ENCODE data around the gene PTPRG.

Gene PTPRG

DNA sequence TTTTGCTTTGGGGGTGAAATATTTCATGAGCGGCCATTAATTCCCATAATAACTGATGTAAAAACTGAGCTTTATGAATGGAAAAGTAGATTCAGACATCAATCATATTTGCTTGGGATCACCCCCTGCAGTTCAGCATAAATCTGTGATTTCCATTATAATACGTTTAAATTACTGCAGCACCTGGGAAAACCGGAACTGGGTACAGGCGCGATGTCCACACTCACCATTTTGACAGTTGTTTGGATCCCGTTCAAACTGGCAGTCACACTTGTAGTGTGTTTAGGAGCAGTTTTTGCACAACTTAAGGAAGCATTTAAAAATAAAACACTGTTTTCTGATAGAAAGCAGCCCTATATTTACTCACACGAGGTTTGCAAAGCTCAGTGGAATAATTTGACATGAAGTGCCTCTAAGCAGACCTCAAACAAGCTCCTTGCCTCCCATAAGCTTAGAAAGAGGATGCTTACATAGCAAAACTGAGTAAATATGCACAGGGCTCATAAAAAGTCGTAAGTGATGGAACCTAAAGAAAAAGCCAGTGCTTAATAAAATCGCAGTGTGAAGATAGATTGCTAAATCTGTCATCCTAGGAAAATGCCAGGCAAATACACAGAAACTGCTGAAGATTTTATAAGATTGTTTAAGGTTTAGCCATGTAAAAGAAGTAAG is 377.6 kb downstream of the PTPRG start:
- no peak for DNase-seq

DNA sequence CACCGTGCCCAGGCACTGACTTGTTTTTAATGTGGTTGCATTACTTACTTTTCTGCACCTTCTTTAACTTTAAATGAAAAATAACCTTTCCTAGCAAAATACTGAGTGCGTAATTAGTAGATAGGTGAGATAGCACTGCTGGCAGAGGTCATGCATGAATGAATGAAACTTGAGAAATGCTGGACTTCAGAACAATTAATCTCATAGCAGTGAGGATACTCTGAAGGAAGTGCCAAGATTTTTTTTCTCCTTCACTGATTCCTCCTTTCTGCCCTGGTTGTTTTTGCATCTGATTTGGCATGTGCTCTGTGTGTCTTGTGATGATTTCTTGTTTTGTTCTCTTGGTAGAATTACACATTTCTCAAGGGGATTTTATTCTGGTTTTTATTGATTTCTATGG is 378.9 kb downstream of the PTPRG start:
- DNase-seq, result no peak

DNA sequence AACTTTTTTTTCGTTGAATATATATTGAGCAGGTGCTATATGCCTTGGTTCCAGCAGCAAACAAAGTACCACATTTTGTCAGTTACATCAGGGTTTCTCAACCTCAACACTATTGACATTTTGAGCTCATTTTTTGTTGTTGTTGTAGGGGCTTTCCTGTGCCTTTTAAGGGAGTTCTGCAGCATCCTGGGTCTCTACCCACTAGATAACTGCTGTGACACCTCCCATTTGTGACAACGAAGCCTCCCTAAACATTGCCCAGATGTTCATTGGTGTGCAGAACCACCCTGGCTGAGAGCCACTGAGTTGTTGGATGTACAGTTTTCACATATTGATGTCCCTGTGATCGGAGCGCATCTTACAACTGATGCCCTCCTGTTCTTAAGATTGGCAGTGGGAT is 382.6 kb downstream of the PTPRG start:
- DNase-seq, result no peak

DNA sequence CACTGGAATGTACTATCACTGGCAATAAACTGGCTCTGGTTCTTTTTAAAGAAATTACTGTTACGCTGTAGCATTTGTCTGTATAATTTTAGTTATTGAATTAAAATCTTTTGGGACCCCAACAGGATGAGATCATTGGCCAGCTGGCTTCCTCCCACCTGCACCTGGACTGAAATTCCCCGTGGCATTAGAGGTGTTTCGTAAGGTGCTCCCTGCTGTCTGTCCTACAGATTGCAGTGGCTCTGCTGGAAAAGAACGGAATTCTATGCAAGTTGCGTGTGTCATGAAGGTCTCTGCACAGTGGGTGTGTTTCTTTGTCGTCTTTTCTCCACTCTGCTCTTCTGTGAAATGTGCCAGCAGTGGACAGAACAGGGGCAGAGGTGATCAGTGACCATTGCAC is 383.4 kb downstream of the PTPRG start:
- no peak for DNase-seq

DNA sequence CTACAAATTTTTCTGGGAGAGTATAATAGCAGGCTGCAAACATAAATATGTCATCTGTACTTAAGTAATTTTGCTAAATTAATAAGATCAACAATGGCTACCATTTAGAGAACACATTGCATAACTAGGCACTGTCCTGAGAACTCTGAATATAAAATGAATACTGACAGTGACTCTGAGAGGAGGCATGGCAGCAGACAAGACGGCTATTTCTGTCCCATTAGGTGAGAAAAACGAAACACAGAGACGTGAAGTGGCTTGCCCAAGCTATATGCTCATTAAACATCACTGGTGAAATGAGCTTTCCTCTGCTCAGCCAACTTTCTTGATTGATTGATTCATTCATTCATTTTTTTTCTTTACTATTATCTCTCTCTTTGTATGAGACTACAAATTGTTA is 384.3 kb downstream of the PTPRG start:
- DNase-seq, result no peak

DNA sequence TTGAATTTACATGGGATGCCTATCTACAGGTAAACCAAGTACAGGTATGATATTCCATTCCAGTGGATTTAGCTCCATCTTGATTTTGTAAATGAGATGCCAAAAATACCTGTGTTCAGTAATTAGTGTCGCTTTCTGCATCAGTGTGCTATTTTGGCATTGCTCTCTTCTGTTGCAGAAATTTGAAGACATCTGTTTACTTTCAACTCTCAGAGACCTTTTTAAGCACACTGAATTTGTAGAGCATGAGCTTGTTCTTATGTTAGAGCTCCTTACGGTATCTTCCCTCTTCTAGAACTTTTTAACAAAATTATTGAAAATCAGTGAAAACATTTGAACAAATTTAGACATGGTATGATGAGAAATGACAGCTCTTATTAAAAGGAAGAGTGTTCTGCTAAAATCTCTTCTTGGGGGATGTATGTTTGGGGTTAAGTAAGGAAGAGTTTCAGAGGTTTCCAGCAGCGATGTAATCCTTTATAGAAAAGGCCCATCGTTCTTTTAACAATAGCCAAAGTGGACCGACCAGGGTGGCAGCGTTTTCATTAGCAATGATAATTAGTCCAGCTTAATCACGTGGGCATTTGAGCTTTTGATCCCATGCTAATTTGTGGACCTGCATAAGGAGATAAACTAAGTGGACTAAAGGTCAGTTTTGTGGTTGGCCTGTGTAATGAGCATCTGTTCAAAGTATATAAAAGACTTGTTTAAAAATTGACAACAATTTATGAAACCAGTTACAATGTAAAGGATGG is 385.4 kb downstream of the PTPRG start:
- no peak for DNase-seq

DNA sequence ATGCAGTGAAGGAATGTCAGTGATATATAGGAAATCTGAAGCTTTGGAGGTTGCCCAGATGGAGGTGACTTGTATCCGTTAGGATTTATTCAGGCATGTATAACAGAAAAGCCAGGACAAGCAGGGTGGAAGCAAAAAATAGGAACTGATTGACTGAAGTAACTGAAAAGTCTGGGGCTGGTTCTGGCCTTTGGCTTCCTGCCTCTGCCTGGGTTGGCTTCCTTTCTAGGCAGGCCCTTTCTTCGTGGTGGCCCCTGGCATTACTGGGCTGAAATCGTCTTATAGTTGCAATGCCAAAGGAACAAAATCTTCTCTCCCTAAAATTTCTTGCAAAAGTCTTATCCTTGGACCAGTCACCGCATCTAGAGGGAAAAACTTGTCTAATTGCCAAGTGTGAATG is 386.1 kb downstream of the PTPRG start:
- no peak for DNase-seq

DNA sequence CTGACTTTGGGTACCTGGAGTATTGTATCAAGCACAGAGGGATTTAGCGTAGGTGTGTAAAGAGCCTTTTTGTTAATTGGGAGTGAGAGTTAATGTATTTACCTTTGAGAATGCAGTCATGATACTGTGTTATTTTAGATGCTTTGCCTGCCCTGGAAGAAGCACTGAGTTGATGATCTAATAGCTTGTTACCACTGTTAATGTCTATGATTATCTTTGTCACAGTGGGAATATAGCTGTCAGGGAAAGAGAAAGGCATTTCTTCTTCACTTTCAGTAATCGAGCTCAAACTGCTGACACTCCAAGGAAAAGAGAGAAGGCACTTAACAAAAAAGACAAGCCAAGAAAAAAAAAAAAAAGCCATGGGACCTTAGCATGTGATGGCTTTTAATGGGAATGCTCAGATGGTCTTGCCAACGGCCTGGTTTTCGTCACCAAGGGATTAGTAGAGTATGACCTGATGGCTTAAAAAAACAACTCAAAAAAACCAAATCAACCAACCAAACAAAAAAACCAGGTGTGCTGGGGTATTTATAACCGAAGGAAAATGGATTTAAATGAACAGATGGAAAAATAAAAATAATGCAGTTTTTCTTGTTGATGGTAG is 387.4 kb downstream of the PTPRG start:
- no peak for DNase-seq

DNA sequence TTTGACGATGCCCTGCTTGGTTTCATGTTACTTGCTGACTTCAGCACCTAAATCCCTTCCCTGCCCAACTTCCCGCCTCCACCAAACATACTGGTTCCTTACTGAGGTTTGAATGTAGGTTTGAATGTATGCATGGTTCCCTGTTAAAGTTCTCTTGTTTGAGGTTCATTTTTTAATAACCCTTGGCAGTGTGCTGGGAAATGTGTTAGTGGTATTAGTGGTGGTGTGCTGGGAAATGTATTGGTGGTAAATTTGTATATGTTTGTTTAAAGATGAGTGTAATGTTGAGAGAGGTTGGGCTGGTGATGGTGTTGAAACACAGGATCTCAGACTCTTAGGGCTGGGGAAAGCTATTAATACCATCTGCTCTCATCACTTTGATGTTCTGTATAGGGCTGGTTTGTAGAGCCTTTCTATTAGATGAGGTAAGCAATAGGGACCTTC is 392.7 kb downstream of the PTPRG start:
- no peak for DNase-seq

DNA sequence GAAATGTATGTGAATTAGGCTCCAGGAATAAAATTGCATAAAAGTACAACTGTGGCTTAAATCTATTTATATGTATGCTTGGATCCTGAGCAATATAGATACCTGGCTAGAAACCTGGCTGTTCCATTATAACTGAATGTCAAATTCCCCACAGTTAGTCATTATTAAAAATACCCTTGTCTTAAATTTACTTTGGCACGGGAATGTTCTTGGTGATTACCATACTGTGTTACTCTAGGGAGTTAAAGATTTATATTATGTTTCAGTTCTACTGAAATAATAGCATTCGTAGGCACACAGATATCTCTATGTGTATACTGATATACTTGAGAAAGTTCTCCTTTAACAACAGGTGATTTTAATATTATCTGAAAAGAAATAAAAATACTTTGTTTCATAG is 394.1 kb downstream of the PTPRG start:
- no peak for DNase-seq

DNA sequence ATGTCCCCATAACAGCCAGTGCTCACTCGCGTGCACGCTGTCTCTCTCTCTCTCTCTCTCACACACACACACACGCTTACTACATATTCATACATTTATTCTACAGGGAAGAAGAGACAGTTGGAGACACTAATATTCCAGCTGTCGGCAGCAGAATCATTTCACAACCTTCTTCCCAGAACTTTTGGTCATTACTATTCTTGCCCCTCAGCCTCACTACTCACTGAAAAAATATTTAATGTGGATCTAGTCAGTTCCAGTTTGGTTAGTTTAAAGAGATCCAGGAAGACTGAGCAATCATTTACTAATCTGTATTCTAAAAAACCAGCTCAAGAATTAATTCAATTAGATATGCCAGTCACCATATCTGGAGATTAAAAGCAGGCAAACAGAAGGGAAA is 394.9 kb downstream of the PTPRG start:
- no peak for DNase-seq

DNA sequence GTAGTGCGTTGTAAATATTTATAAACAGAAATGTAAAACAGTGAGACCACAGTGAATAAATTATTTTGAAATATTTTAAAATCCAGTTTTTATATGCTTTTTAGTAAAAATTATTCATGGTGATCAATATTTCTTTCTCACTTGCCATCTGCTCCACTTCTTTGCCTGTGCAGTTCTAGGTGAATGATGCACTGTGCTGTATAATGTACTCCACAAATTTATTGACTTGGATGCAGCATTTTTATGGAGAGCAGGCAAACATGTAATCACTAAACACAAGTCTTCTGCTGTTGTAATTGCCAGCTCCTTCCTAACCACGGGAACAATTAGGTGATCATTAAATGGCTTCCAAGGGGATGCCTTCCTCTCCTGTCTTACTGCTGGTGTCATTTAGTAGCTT is 395.9 kb downstream of the PTPRG start:
- DNase-seq, result no peak

DNA sequence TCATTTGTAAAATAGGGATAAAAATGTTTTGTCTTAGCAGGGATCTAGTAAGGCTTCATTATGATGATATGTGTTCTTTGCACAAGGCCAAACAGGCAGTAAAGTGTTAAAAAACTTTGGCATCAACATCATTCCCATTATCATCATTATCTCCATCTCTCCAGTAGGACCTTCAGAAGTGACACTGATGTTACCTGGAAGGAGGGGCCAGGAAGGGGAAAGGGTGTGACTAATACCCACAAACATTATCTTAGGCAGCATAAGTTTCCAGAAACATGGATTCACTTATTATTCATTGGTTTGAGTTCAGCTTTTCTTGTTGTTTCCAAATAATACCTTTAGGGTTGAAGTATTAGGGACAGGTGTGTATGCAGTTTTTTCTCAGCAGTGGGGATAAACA is 399.6 kb downstream of the PTPRG start:
- DNase-seq, result no peak

DNA sequence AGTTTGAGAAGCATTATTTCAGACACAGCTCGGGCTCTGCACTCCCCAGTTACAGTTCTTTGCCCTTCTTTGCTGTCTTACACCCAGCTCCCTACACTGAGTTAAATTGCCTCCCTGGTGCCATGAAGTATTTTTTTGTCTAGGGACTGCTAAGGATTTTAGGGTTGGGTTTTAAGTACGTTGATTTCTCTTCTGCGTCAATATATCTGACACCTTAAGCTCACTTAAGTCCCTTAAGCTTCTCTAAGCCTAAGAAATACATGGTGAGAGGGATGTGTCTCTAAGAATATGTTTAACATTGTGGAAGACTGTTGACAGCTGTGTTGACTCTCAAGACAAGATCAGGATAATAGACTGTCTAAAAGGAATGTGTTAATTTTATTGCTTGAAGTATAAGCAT is 400.5 kb downstream of the PTPRG start:
- no peak for DNase-seq

DNA sequence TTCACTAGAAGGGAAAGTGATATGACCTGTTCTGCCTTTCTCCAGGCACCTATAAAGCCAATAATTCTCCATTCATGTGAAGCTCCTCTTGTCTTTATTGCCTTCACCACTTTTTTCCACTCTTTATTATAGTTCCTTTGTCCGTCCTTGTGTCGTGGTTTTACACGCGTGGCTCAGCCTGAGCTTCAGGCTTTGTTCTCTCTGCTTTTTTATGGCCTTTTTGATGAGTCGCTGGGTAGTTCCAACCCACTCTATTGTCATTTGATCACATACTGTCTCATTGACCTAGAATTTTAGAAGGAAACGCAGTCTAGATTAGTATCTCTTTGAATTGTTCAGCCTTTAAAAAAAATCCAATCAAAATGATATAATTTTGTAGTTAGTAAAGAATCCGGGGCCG is 403.2 kb downstream of the PTPRG start:
- no peak for DNase-seq

DNA sequence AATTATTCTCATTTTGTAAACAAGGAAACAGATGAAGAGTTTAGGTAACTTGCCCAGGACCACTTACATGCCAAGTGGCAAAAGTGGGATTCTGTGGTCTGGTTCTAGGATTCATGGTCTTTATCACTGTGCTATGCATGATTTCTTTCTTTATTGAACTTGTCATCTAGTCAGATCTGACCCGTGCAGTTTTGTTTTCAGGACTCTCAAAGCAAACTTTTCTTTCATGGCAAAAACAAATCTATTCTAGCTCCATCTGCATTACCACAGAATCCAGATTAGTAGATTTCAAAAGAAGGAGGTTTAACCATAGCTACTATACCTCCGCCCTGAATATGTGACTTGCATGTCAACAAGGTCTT is 404.4 kb downstream of the PTPRG start:
- no peak for DNase-seq

DNA sequence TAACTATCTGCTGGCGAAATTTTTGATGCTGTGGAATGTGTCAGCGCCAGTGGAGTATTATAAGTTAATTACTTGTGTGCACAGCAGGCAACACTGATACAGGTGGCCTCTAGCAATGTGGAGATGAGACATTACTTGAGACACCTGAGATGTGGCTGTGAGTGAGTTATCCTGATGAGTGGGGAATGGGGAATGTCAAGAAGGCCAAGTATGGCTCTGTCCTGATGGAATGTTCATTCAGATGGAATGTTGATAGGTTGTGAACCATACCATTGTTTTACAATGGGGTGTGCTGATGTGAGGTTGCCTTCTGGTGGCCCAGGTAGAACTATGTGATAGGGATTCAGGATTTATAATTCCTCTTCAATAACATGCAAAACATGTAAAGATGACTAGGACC is 404.8 kb downstream of the PTPRG start:
- no peak for DNase-seq

DNA sequence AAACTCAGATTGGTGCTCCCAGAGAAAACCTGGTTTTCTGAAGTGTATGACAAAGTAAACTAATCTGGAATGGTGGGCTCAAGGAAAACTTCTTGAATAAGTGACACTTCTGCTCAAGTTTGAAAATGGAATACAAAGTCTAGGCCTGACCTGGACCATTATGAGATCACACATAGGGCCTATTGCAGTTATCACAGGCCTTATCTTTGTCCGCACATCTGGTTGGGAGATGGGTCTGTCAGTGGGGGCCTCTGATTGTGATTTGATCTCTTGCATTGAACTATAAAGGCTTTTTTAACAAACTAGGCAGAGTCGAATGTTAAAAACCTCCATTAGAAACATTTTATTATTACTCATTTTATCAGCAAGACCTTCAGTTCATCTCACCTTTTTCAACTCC is 405.6 kb downstream of the PTPRG start:
- DNase-seq, result no peak

DNA sequence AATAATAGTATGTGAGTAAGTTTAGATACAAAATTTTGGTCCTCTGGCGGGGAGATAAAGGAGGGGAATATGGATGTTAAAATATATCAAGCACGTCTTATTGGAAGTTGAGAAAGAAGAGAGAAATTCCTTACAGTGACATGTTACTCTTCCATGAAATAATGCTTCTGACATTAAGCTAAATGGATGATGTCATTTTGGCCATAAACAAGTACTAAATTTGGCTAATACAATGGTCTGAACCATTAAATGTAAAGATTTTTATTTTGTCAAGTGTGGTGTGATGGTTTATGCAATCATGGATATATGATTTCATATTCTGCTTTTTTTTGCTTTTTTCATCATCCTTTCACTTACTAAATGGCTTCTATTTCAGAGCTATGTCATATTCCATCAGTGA is 406.6 kb downstream of the PTPRG start:
- no peak for DNase-seq

DNA sequence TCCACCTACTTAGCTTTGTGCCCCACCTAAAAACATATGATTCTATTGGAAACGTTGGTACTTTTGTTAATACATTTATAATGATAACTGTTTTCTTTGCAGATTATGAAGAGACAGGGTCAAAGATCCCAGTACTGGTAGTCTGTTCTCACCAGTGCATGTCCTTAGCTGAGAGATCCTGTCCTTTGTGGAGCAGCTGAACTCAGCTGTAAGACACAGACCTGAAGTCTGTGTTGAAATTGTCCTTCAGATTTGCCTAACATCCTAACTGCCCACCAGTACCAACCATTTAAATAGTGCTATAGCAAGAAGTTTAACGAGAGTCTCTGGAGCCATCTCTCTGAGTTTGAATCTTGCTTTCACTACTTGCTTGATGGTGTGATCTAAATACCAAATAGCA is 413.3 kb downstream of the PTPRG start:
- no peak for DNase-seq

DNA sequence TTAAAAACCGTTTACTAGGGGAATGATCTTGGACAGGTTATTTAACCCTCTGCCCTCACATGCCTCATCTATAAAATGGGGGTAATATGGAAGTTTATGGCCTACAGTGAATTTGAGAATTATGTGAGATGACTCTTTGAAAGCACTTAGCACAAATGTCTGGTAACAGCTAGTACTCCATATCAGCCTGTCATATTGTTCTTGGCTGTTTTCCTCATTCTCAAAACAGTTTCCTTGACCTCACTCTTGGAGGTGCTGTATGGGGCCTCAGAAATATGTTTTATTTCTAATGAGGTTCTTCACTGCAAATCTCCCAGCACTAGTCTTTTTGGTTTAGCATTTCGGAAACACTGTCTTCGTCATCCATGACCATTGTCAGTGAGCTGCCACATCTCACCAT is 413.8 kb downstream of the PTPRG start:
- DNase-seq, result no peak

DNA sequence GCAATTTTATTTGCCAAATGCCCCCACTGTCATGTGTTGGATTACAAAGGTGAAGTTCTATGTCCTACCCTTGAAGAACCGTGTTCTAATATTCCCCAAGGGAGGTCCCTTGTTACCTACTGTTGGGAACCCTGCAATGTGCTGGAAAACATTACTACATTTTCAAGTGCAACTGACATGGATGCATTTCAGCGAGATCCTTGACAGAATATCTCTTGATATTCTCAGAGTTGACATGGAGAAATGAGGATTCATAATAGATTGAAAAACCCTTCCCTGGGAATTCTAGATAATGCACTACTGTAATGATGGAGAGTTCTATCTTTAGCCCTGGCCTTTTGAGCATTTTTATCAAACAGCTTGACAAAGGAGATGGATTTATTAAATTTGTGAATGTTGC is 414.6 kb downstream of the PTPRG start:
- no peak for DNase-seq

DNA sequence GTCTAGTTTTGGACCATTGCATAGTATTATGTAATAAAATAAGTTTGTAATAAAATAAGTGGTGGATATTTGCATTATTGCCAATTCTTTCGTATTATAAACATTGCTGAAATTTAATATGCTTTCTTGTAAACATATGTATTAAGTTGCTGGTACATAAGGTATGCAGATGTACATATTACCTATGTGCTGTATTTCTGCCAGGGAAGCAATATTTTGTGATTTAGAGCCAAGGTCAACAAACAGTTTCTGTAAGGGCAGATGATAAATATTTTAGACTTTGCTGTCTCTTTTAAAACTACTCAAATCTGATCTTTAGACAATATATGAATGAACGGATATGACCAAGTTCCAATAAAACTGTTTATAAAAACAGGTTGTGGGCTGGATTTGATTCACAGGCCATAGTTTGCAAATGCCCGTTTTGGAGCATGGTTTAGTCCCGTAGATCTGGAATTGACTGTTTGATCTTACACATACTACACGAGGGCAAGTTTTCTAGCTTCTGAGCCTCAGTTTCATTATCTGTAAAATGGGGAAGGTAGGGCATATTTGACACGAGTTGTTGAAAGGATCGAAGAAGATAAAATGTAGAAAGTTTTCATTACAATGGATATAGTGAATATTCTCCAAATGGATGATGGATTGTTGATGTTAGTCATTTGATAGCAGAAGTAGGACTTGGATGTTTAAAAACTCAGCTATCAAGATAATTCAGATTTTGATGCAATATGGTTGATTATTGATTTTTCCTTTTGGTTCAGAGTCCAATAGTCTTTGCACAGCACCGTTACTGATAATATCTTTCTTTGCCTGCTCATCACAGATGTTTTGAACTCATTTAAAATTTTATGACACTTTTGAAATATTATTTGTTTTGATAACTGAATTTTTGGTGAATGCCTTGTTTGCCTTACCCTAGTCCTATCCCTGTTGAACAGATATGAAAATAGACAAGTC is 417.4 kb downstream of the PTPRG start:
- DNase-seq, result no peak
